Gastrocnemius medialis (tissue), 4 donors: ENCODE measurements around the gene MYB. TPM values are rescaled to one million over a fixed set of nuclear protein-coding genes. Genes with fewer than 3 reads are reported as not detected.
A peak's percentile ranks its signal among the peaks of the same experiment; 100 is the strongest.

Source experiments
- ATAC-seq, 2 donors: fragments of 150-250 bp; one replicate each; pipeline ENCODE4 v1.9.1; 2016
- DNase-seq, 2 donors: peaks; one replicate each; pipeline ENCODE4 v3.0.0-alpha.2; 2019
- H3K27ac ChIP-seq, 4 donors: fragments of 200-600 bp; sonication (generic); 1 replicate in 1 of 4; 2 replicates in 3 of 4; pipeline ENCODE4 v1.5.1; 2016 to 2018; ENCODE audit warnings: mild to moderate bottlenecking in 2 of 4, moderate library complexity in 1 of 4
- H3K27me3 ChIP-seq, 3 donors: fragments of 200-600 bp; sonication (generic) in 2 of 3; 1 replicate in 1 of 3; 2 replicates in 2 of 3; pipeline versions ENCODE4 v1.5.1 to v1.6.0; 2016 to 2019; ENCODE audit warnings: mild to moderate bottlenecking in 1 of 3, moderate library complexity in 1 of 3
- H3K36me3 ChIP-seq, 2 donors: fragments of 200-600 bp; sonication (generic) in 1 of 2; one replicate each; pipeline ENCODE4 v1.5.1; 2017 to 2018
- H3K4me1 ChIP-seq, 2 donors: fragments of 200-600 bp; sonication (generic) in 1 of 2; one replicate each; pipeline ENCODE4 v1.5.1; 2016 to 2017; ENCODE audit warnings: mild to moderate bottlenecking in 2 of 2
- H3K4me3 ChIP-seq, 4 donors: fragments of 200-600 bp; sonication (generic) in 3 of 4; 1 replicate in 1 of 4; 2 replicates in 3 of 4; pipeline ENCODE4 v1.5.1; 2016 to 2019; ENCODE audit warnings: mild to moderate bottlenecking in 2 of 4
- H3K9me3 ChIP-seq, 3 donors: fragments of 200-600 bp; sonication (generic) in 2 of 3; 1 replicate in 1 of 3; 2 replicates in 2 of 3; pipeline ENCODE4 v1.5.1; 2016 to 2019
- CTCF ChIP-seq, 5 experiments: fragments of 450-650 bp in 3 of 5; fragments of 200-600 bp in 2 of 5; sonication (generic) in 2 of 5; IDR thresholded peaks in 4 of 5; conservative IDR thresholded peaks in 1 of 5; 1 replicate in 4 of 5; 2 replicates in 1 of 5; pipeline ENCODE4 v1.5.1; 2016 to 2019; ENCODE audit warnings: antibody characterized with exemption in 5 of 5, mild to moderate bottlenecking in 3 of 5, moderate library complexity in 3 of 5
- POLR2A ChIP-seq, 2 donors: fragments of 450-650 bp; IDR thresholded peaks; one replicate each; pipeline ENCODE4 v1.6.1; 2017; ENCODE audit warnings: antibody characterized with exemption in 2 of 2, mild to moderate bottlenecking in 2 of 2, moderate library complexity in 2 of 2
- in situ Hi-C, 4 donors: fragments of 200-750 bp; cut with MboI; loops; one replicate each; pipeline versions ENCODE4 v1.15.0 to v1.8.0; 2017; ENCODE audit warnings: low sequenced_read_pairs in 4 of 4
- intact Hi-C: fragments of 100-400 bp; cut with DNase I; formaldehyde crosslinking; loops from one replicate; pipeline ENCODE4 v1.15.1; 2023; ENCODE audit warnings: low total_unique reads
- total RNA-seq, 4 donors: library from RNA; depleted of rRNA; stranded (reverse); fragments of >200 nt; gene quantifications; one replicate each; pipeline versions ENCODE4 v1.1.0 to v1.2.3, GENCODE V29; 2016

The MYB gene
- total RNA-seq, 4 donors from 2014 or later = 0.13 to 0.16 (median 0.15) TPM; not detected in 1

- in situ Hi-C loops = no loop called here
- Histone ChIP-seq H3K27ac (no peak overlapping the region), H3K27me3 (peaks cover 23 to 34% (median 27%) of the 10 kb centered on the region in 3 donors), H3K36me3 (no peaks in the 10 kb centered on the region), H3K4me3 (peak overlapping the region in 3 of 4 donors; percentile 58 to 77 (median 62)), H3K4me1 (peaks cover 22 to 25% of the 10 kb centered on the region in 2 donors), H3K9me3 (no peaks in the 10 kb centered on the region)
- intact Hi-C loops = no loop called here
- ATAC-seq = no peak
- DNase-seq = no peak
- TF ChIP-seq CTCF (IDR thresholded peaks at IDR 0.05 in 4 of 5, conservative IDR thresholded peaks at IDR 0.05 in 1 of 5) (no peak), POLR2A (IDR thresholded peaks at IDR 0.05) (no peak)
These were observed 1.1 kb upstream of the MYB start for GRCh38 chr6:135179920-135180541.

- intact Hi-C loops (no loop called here), in situ Hi-C loops (no loop called here)
- no peak for TF ChIP-seq POLR2A (IDR thresholded peaks at IDR 0.05)
- H3K36me3 ChIP-seq = no peaks in the 10 kb centered on the region
- H3K4me1 ChIP-seq = peaks cover 22 to 25% of the 10 kb centered on the region in 2 donors
- no peaks in the 10 kb centered on the region for H3K9me3 ChIP-seq
- DNase-seq (no peak), ATAC-seq (peak in 1 of 2 donors; percentile 16)
- peak overlapping the region; percentile 47 to 62 (median 53) for H3K4me3 ChIP-seq
- H3K27me3 ChIP-seq = peaks cover 35 to 49% (median 40%) of the 10 kb centered on the region in 3 donors
- no peak overlapping the region for H3K27ac ChIP-seq
These were observed 394 bp downstream of the MYB start for GRCh38 chr6:135181333-135182070.

- H3K9me3 ChIP-seq = no peaks in the 10 kb centered on the region
- TF ChIP-seq POLR2A (IDR thresholded peaks at IDR 0.05) (no peak), CTCF (IDR thresholded peaks at IDR 0.05 in 4 of 5, conservative IDR thresholded peaks at IDR 0.05 in 1 of 5) (no peak)
- intact Hi-C loops = no loop called here
- no peaks in the 10 kb centered on the region for H3K36me3 ChIP-seq
- in situ Hi-C loops = no loop called here
- peaks cover 35 to 49% (median 45%) of the 10 kb centered on the region in 3 donors for H3K27me3 ChIP-seq
- peak overlapping the region; percentile 47 to 62 (median 53) for H3K4me3 ChIP-seq
- DNase-seq = no peak
- ATAC-seq = no peak
- H3K27ac ChIP-seq = no peak overlapping the region
- peaks cover 22 to 25% of the 10 kb centered on the region in 2 donors for H3K4me1 ChIP-seq
These were observed 1.2 kb downstream of the MYB start for GRCh38 chr6:135182071-135183001.

- in situ Hi-C loops = no loop called here
- no peak for ATAC-seq
- no peak for DNase-seq
These were observed 2.0 kb downstream of the MYB start for GRCh38 chr6:135183002-135183531.

More at GRCh38 chr6:135183002-135183531, 2.0 kb downstream of the MYB start:
- H3K4me3 ChIP-seq = peak overlapping the region; percentile 47 to 62 (median 53)
- no peak overlapping the region for H3K27ac ChIP-seq
- peaks cover 22 to 25% of the 10 kb centered on the region in 2 donors for H3K4me1 ChIP-seq
- TF ChIP-seq POLR2A (IDR thresholded peaks at IDR 0.05) (no peak), CTCF (IDR thresholded peaks at IDR 0.05 in 4 of 5, conservative IDR thresholded peaks at IDR 0.05 in 1 of 5) (no peak)
- peaks cover 35 to 49% (median 45%) of the 10 kb centered on the region in 3 donors for H3K27me3 ChIP-seq
- intact Hi-C loops = no loop called here
- no peaks in the 10 kb centered on the region for H3K9me3 ChIP-seq
- no peaks in the 10 kb centered on the region for H3K36me3 ChIP-seq
